GM19023 (cell line): Measurements from ENCODE around the gene HADHA.

Experiments used
- ATAC-seq: cut with Tn5 transposase; IDR thresholded peaks from one replicate; pipeline ENCODE4 v1.9.1; 2021; ENCODE audit warnings: mild to moderate bottlenecking, moderate library complexity; ENCODE audit not compliant: unreplicated experiment

HADHA gene

DNA sequence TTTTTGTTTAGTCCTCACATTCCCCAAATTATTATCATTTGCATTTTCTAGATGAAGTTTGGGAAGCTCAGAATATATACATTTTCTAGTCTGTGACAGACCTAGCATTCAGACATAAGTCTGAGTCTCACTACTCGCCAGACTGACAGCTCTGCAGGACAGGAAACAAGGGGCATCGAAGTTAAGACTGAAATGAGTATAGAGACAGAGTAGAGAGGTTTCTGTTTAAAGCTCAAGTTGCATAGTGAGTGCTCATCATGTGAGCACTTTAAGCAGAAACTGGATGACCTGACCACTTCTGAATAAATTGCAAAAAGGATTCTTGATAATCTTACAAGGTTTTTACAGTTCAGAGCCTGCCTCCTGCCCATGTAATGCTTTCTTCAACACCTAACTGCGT, 1.4 kb upstream of the HADHA start:
- peak; percentile 39 for ATAC-seq

DNA sequence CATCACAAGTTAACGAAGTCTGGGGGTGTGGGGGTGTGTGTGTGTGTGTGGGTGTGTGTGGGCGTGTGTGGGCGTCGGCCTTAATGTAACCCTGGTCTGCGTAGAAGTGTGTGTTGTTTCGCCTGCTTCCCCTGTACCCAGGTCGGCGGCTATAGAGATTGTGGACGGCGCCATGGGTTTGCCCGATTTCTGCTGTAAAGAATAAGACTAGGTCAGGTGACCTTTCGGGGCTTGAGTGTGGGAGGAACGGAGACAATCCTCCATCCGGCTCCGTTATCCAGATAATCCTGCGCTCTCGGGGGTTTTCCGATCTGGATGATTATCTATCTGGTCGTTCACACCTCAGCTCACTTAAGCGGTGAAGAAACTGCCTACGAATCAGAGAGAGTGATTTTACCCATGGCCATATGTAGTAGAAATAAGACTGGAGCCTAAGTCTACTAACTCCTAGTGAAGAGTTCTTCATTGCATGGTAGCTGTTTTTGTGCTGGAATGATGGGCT, 850 bp upstream of the HADHA start:
- peak; percentile 24 for ATAC-seq

DNA sequence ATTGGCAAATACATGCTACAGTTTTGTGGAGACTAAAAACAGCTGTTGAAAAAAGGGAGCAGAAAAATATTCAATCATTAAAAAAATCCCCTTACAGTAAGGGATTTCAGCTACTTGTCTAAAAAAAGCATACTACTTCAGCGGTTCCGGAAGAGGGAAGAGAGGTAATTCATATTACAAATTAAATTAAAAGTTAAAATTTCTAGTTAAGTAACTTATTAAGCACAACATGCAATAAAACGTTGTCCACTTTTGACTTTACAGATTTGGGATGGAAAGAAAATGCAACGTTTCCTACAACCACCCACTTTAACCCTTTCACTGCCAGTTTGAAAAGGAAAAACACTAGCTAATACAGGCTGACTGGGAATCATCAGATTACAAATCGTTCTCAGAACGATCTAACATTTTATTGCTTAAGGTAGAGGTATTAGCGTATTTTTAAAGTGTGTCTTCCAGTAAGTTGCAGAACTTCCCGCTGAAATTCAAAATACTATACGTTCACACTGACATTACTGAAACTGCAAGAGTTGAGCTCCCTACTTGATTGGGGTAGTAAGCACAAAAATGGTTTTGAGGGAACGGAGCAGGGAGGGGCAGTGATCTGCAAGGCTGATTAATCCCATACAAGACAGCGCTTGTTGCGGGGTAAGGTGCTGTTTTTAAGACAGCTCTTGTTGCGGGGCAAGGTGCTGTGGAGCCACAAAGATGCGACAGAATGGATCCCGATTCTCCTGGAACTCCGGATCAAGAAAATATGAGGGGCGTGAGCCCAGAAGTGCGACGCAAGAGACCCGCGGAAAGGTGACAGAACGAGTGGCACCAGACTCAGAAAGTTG, 743 bp downstream of the HADHA start:
- no peak for ATAC-seq

DNA sequence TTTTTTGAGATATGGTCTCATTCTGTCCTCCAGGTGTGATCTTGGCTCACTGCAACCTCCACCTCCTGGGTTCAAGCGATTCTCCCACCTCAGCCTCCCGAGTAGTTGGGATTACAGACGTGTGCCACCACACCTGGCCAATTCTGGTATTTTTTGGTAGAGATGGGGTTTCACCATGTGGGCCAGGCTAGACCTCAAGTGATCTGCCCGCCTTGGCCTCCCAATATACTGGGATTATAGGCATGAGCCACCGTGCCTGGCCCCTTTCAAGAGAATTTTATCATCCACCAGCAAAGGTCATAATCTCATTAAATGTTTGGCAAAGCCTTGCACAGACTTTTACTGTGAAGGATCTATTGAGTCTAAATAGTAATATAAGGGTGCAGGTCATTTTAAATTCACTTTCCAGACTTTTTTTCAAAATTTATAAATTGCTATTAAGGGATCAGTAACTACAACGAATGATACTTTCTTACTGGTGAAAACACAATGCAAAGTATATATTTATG, 2.5 kb downstream of the HADHA start:
- no peak for ATAC-seq

DNA sequence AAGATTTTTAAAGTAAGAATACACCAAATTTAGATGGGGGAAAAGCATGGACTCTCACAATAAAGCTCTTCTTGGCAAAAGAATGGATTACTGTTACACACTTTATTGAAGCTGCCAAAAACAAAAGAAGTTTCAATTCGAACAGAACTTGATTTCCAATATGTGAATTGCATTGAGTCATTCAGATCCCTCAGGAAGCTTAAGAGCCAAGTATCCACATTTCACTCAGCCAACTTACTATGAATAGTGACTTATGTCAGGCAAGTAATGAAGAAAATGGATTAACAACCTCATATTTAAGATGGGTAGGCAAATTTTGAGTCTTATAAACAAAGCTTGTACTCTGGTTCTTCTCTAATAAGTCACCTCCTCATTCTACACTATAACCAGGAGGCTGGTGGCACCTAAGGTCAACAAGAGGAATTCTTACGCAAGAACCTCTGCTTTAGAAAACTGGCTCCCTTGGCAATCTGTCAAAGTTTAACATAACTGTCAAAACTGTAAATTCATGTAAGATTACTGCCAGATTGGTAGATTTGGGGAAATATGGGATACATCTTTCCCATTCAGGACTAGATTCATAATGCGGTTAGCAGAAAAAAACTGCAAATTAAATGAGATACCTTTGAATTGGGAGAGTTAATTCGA, 6.0 kb downstream of the HADHA start:
- no peak for ATAC-seq

DNA sequence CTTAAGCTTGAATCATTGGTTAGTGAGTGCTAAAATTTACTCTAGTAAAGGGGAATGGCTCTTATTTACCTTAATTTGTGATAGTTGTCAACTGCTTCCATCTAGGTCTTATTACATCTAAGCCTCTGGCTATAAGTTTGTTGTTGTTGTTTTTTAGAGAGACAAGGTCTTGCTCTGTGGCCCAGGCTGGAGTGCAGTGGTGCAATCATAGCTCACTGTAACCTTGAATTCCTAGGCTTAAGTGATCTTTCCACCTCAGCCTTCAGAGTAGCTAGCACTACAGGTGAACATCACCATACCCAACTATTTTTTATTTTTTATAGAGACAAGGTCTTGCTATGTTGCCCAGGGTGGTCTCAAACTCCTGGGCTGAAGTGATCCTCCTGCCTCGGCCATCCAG, 6.6 kb downstream of the HADHA start:
- ATAC-seq, result no peak

DNA sequence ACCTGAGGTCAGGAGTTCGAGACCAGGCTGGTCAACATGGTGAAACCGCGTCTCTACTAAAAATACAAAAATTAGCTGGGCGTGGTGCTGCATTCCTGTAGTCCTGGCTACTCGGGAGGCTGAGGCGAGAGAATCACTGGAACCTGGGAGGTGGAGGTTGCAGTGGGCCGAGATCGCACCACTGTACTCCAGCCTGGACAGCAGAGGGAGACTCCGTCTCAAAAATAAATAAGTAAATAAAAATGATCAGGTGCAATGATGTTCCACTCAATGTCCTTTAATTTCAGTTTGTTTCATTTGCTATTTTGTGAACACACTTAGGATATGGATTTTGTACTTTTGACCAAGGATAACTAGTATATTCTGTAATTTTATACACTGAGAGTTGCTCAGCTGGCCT, 9.3 kb downstream of the HADHA start:
- ATAC-seq, result no peak

DNA sequence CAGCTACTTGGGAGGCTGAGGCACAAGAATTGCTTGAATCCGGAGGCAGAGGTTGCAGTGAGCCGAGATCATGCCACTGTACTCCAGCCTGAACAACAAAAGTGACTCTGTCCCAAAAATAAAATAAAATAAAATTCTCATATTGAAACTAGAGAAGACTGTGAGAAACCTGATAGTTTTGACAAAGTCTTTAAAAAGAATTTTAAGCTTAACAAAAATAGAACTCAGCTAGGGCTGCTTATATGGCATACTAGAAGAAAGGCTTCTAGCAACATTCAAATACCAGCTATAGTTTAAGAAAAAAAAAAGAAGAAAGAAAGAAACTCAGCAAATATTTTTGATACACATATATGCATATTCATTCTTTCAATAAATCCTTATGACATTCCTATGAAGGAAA, 13.6 kb downstream of the HADHA start:
- no peak for ATAC-seq

DNA sequence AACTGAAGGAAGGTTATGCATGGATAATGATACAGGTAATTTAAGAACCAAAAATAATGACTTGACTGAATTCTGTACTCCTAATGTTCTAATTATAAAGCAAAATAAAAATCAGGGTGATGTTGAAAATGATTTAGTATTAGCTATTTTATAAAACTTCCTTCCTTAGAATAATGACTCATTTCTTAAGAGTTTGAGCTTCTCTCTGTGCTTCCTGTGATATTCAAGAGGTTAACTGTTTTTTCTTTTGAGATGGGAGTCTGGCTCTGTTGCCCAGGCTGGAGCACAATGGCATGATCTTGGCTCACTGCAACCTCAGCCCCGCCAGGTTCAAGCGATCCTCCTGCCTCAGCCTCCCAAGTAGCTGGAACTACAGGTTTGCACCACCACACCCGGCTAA, 14.8 kb downstream of the HADHA start:
- ATAC-seq, result no peak

DNA sequence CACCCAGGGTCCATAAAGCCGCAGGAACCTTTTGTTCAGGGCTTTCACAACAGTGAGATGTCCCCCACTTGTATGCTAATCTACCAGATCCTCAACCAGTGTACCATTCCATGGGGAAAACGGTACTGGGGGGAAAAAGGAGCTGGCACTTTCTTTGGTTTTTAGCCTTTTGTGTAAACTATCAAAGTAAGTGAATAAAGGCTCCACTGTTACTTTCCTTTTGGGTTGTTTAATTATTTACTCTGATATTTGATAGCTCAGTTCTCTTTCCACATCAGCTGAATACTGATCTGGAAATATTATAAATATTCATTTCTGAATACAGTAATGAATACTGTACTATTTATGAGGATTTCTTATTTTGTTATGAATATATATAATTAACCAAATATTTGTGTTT, 20.3 kb downstream of the HADHA start:
- no peak for ATAC-seq

DNA sequence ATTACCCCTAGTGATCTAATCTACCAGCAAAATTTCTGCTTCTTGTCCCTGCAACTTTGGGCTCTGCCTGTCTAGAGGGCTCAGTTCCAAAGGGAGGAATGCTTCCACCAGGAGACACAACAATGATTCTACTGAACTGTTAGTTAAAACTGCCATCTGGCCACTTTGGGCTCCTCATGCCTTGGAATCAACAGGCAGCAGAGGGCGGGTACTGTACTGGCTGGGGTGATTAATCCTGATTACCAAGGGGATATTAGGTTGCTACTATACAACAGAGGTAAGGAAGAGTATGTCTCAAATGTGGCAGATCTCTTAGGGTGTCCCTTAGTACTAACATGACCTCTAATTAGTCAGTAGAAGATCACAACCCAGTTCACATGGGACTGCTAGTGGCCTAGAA, 21.4 kb downstream of the HADHA start:
- no peak for ATAC-seq

DNA sequence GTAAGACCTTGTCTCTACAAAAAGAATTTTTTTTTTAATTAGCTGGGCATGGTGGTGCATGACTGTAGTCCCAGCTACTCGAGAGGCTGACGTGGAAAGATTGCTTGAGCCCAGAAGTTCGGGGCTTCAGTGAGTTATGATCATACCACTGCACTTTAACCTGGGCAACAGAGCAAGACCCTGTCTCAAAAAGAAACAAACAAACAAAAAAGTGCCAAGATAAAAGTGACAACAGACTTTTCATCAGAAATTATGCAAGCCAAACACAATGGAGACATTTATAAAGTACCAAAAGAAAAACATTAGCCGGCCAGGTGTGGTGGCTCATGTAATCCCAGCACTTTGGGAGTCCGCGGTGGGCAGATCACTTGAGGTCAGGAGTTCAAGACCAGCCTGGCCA, 26.7 kb downstream of the HADHA start:
- ATAC-seq, result no peak

DNA sequence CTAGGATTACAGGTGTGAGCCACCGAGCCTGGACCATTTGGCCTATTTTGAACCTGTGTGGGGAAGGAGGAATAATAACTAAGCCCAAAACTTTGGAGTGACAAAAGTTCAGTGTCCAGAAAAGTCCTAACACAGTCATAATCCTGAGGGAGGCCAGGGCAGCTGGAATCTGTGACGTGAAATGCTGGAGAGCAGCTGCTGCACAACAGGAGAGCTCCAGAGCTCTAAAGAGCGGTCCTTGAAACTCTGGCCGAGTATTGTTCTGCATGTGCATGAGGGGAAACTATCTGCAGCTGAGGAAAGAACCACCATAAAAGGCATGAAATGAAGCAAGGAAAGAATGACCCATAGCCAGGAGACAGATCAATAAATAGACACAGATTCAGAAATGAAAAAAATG, 27.8 kb downstream of the HADHA start:
- ATAC-seq, result no peak

DNA sequence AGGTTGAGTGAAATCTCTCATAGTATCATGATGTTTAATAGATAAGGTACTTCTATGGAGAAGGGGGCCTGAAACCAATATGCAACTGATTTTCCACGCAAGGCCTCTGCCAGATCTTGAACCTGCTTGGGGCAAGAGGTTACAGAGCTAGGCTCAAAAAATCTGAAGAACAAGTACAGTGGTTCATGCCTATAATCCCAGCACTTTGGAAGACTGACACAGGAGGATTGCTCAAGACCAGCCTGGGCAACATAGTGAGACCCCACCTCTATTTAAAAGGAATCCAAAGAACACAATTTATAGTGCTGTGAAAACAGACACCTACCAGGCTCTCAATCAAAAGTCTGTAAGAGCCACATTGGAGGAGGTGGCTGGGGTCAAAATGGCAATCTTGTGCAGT, 28.6 kb downstream of the HADHA start:
- ATAC-seq, result no peak

DNA sequence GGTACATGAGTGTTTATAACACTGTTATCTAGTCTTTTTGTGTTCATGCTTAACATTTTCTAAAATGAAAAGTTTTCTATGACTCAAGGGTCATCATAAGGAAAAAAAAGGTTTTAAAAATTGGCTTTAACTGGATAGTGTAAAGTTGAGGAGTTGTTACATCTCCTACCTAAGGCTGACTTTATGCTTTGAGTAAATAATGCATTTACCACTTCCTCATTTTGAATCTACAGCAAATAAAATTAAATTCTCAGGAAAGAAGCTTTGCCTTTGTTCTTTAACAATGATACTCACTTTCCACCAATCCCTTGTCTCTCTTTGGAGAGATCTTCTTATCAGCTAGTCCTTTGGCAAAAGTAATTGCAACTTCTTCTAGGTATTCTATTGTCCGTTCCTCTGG, 29.7 kb downstream of the HADHA start:
- no peak for ATAC-seq

DNA sequence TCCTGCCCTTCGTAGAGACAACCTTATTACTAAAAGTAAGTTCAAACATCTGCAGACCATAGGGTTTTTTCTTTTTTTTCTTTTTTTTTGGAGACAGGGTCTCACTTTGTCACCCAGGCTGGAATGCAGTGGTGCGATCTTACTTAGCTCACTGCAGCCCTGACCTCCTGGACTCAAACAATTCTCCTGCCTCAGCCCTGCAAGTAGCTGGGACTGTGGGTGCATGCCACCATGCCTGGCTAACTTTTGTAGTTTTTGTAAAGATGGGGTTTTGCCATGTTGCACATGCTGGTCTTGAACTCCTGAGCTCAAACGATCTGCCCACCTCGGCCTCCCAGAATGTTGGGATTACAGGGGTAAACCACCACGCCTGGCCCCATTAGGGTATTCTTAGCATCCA, 32.4 kb downstream of the HADHA start:
- no peak for ATAC-seq

DNA sequence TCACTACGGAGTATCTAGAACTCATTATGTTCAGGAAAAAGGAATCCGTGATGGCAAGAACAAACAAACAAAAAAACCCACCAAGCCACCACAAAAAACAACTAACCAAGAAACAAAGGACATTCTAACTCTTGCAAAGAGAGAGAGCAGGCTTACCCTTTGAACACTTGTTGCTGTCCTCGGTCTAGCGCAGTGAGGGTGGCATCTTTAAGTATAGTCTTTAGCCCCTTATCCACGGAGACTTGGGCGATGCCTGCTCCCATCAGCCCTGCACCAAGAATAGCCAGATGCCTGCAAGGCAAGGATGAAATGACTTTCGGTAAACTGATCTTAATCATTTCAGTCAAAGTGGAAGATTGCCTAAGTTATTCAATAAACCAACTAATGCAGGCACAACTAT, 40.5 kb downstream of the HADHA start:
- ATAC-seq, result no peak

DNA sequence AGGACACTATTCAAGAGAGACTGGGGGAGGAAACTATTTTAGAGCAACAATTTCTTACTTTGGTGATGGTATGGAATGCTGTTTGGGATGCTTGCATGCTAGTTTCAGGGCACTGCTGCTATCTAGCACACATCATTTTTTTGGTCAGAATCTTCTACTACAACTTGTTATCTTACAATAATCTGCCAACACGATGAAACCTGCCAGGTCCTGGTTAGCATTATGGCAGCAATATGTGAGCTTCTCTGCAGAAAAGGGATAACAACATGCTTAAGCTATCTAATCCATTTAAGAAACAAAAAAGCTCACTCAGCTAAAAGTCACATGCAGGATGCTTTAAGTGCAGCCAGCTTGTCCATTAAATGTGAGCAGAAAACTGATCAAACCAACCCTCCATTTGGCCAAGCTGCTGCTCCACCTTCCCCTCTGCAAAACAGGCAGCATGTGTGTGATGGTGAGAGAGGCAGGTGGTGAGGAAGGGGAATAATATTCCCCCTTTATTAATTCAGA, 41.4 kb downstream of the HADHA start:
- no peak for ATAC-seq

DNA sequence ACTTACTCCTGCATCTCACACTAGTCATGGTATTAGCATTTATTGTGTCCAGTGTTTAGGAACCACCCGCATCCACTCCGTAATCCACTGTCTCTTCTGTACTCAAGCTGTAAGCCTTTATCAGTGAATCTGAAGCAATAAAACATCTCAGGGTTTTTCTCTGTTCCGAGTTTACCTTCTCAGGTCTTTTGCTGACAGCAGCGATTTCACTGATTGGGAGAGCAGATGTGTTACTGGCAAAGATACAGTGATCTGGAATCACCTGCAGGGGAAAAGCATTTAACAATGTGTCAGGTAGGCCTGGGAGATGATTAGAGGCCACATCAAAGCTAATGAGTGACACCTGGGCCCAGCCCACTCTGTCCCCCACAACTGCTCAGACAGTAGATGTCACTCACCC, 46.9 kb downstream of the HADHA start:
- no peak for ATAC-seq

DNA sequence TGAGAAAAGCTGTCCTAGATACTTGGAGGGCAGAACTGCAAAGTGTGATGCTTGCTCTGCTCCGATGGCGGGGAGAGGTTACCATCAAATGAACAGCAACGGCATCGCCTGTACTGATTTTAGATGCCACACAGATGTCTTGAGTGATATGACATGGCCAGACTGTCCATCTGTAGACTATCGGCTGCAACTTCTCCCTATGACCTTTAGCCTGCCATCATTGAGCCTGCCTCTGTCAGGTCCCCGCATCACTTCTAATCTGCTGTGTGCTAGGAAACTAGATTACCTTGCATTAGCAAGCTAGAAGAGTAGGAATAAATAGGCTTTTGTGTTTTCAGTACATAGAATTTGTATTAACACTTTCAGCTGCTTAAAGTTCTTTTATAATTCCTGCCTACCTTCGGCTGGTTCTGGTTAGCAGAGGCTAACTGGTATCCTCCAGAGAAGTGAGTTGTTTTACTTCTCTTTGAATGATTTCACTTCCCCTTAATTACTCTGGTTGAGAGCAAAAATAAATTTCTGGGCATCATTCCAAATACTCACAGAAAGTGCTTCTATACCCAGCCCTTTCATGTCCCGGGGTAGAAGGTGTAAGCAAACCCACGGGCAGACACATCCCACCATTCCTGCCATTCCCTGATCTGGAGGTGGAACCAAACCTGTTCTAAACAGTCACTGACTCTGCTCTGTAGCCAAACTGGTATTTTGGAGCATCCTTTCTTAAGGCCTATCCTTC, 47.6 kb downstream of the HADHA start:
- ATAC-seq, result no peak
